ENCODE data around the gene COA8.
A peak's percentile ranks its signal among the peaks of the same experiment; 100 is the strongest.
"Not testable (repeated sequence)": the region's sequence is repeated elsewhere in the genome, so short reads cannot be mapped to it uniquely, and the experiment has no call there.

COA8 gene

GRCh38 chr14:103525430-103526246, 37.1 kb upstream of the COA8 start:
- not testable (repeated sequence) for DNase-seq (ENCODE audit: low read depth in 2 of 2, low spot score in 1 of 2)

DNA sequence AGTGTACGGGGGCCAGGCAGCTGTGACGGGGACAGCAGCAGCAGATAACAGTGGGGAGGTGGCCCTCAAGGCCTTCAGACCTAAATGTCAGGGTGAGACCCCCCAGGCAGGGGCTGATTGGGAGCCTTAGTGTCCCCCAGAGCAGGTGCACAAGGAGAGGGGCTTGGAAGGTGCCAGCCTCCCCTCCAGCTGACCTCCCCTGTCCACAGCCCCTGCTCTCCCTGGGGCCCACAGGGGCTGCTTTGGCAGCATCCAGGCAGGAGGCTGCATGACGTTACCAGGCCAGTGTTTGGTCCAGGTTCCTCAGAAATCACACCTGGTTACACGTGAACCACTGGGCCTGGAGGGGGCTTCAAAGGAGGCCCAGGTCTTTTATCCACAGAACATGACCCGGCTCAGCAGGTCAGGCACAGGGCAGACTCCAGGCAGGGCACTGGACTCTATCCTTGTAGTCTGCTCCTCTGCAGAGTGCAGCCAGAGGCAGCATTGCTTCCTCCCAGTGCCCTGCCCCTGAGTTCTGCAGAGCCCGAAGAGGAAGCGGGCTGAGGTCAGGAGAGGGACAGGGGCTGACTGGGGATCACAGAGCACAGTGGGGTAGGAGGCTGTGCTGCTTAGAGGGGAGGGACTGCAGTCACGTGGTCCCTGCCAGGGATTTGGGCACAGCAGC, 36.4 kb upstream of the COA8 start:
- DNase-seq (ENCODE audit: low read depth in 2 of 2, low spot score in 1 of 2) = no peak

DNA sequence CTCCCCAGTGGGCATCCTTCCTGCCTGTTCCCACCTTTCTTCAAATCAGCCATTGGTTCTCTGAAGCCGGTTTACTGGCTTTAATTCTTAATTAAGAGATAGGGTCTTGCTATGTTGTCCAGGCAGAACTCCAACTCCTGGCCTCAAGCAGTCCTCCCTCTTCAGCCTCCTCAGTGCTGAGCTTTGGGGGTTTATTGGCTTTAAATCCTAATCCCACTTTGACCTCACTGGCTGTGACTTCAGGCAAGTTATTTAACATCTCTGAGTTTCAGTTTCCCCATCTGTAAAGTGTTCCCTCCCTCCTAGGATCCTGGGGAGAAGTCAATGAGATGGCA, 35.9 kb upstream of the COA8 start:
- no peak for DNase-seq (ENCODE audit: low read depth in 2 of 2, low spot score in 1 of 2)

GRCh38 chr14:103527408-103528145, 35.2 kb upstream of the COA8 start:
- no peak for DNase-seq (ENCODE audit: low read depth in 2 of 2, low spot score in 1 of 2)

- DNase-seq (ENCODE audit: low read depth in 2 of 2, low spot score in 1 of 2) = no peak
These were observed 34.6 kb upstream of the COA8 start for GRCh38 chr14:103528146-103528586.

GRCh38 chr14:103528587-103529382, 34.0 kb upstream of the COA8 start, which contains the start of gene TRMT61A:
TRMT61A (plus strand) TSS chr14:103529196; CDS start chr14:103529979, 783 bp downstream.
- peak; percentile 55 to 61 for DNase-seq (ENCODE audit: low read depth in 2 of 2, low spot score in 1 of 2)

- no peak for DNase-seq (ENCODE audit: low read depth in 2 of 2, low spot score in 1 of 2)
These were observed 33.1 kb upstream of the COA8 start for GRCh38 chr14:103529383-103530365.

DNA sequence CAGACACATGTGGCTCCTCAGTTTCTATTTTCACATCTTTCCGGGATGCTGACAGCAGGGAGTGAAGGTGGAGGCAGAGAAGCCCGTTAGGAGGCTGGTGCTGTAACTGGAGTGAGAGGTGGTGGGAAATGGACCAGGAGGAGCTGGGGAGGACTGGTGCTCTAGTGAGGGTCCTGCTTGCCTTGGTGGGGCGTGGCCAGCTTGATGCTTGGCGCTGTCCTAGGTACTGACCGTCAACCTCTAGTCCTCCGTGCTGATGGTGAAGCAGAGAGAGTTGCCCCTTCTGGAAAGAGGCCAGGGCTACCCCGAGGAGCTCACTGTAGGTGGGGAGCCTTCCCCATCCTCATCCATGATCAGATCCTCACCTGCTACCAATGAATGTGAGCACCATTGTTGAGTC, 32.4 kb upstream of the COA8 start:
- no peak for DNase-seq (ENCODE audit: low read depth in 2 of 2, low spot score in 1 of 2)

DNA sequence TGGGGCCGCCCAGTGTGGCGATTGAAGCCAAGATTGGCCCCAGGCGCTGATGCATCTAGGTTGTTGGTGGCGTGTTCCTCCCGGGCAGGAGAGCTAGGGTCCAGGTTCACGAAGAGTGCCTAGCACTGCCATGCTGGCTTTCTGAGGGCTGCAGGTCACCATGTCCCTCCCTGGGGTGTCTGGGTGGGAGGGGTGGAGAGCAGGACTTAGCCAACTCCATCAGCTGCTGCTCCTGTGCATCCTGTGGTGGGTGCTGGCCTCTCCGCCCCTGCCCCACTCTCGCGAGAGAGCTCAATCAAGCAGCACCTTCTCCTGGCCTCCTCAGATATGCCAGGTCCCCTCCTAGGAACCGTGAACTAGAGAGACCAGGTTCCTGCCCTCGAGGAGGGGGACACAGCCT, 31.9 kb upstream of the COA8 start:
- no peak for DNase-seq (ENCODE audit: low read depth in 2 of 2, low spot score in 1 of 2)

- DNase-seq (ENCODE audit: low read depth in 2 of 2, low spot score in 1 of 2) = no peak
These were observed 31.1 kb upstream of the COA8 start for GRCh38 chr14:103531421-103532215.

- DNase-seq (ENCODE audit: low read depth in 2 of 2, low spot score in 1 of 2) = no peak
These were observed 30.3 kb upstream of the COA8 start for GRCh38 chr14:103532216-103533136.

DNA sequence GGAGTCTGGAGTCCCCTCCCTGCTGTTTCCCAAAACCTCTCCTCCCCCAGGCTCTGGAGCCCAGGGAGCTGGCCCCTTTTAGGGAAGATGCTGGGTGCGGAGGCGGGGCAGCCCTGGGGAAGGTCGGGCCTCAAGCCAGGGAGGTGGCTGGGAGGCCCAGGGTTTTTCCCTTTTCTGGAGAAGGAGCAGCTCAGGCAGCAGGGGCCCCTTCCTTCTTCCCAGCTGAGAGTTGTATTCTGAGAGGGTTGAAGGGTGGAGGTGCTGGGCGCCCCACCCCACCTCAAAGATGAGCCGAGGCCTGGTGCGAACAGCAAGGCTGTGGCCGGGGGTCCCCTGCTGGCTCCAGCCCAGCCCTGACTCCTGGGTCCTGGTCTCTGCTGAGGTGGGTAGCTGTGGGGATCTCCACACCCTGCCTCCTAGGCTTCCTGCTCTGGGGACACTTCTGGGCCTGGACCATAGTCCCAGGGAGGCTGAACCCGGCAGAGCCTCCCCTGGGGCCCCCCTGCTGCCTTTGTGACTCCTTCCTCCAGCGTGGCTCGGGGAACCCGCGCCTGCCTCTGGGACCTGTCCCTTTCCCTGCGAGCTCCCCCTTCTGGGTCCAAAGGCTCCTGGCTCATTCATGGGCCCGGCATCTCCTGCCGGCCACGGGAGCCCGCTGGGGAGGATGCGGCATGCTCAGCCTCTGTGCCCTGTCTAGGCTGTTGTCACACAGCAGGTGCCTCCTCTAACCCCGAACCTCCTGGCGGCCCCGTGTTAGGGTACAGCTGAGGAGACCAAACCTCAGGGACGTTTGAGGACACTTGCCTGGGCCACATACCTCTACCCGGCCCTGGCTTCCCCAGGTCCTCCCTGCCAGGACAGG, 29.4 kb upstream of the COA8 start:
- no peak for DNase-seq (ENCODE audit: low read depth in 2 of 2, low spot score in 1 of 2)

- DNase-seq (ENCODE audit: low read depth in 2 of 2, low spot score in 1 of 2) = no peak
These were observed 28.7 kb upstream of the COA8 start for GRCh38 chr14:103533999-103534575.

DNA sequence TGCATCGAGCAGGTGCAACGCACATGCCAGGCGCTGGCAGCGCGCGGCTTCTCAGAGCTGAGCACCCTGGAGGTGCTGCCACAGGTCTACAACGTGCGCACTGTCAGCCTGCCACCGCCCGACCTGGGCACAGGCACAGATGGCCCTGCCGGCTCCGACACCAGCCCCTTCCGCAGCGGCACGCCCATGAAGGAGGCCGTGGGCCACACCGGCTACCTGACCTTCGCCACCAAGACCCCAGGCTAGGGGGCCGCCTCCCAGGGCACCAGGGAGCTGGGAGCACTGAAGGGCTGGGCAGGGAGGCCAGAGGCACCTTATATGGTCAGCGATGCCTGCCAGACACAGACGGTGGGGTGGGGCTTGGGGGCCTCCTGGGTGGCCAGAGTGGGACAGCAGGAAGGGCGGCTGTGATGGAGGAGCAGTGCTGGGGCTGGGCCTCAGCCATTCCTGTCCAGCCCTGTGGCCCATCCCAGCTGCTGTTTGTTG, 28.1 kb upstream of the COA8 start:
- no peak for DNase-seq (ENCODE audit: low read depth in 2 of 2, low spot score in 1 of 2)

- DNase-seq (ENCODE audit: low read depth in 2 of 2, low spot score in 1 of 2) = no peak
These were observed 27.5 kb upstream of the COA8 start for GRCh38 chr14:103535081-103535890.
